MM.1S (cell line): Measurements from ENCODE around the gene SEZ6L.

Experiments used
- CTCF ChIP-seq: fragments of 300-600 bp; sonication (generic); IDR thresholded peaks from 2 replicates; pipeline ENCODE4 v1.5.1; 2016; ENCODE audit warnings: antibody characterized with exemption, low read length, mixed read lengths
- EZH2 ChIP-seq: fragments of 300-600 bp; sonication (generic); optimal IDR thresholded peaks from 2 replicates; pipeline ENCODE3; 2017; ENCODE audit warnings: low read depth, mild to moderate bottlenecking, antibody characterized with exemption, low read length, mixed read lengths
- EZH2phosphoT487 ChIP-seq: fragments of 300-600 bp; sonication (generic); IDR thresholded peaks from 2 replicates; pipeline ENCODE4 v1.6.1; 2018; ENCODE audit warnings: antibody characterized with exemption, low read length

- TF ChIP-seq CTCF (no peak), EZH2phosphoT487 (no peak), EZH2 (no peak)
Observed at GRCh38 chr22:26399289-26399688, 230.0 kb downstream of the SEZ6L start.
